Mucosa of descending colon (tissue), 3 donors: ENCODE data around the gene ARPC1A. TPM values are rescaled to one million over a fixed set of nuclear protein-coding genes. Genes with fewer than 3 reads are reported as not detected.

Source experiments
- ATAC-seq: fragments of 200-7000 bp; cut with Tn5 transposase; one replicate; pipeline ENCODE4 v1.9.1; 2020; ENCODE audit warnings: mild to moderate bottlenecking, moderate library complexity
- DNase-seq, 3 donors: peaks; one replicate each; pipeline ENCODE4 v3.0.0-alpha.2; 2020
- H3K36me3 ChIP-seq: fragments of 200-600 bp; one replicate; pipeline ENCODE4 v1.8.0; 2021; ENCODE audit warnings: low read depth, mild to moderate bottlenecking
- H3K4me1 ChIP-seq: fragments of 200-600 bp; one replicate; pipeline ENCODE4 v1.8.0; 2021; ENCODE audit warnings: low read depth, mild to moderate bottlenecking
- H3K4me3 ChIP-seq: fragments of 200-600 bp; one replicate; pipeline ENCODE4 v1.8.0; 2021; ENCODE audit warnings: mild to moderate bottlenecking
- H3K9me3 ChIP-seq: fragments of 200-600 bp; one replicate; pipeline ENCODE4 v1.8.0; 2021; ENCODE audit warnings: mild to moderate bottlenecking
- CTCF ChIP-seq: fragments of 200-600 bp; IDR thresholded peaks from one replicate; pipeline ENCODE4 v1.8.0; 2022; ENCODE audit warnings: antibody characterized with exemption, mild to moderate bottlenecking
- intact Hi-C, 2 donors: fragments of 100-400 bp; cut with DNase I in 1 of 2; cut with micrococcal nuclease in 1 of 2; formaldehyde crosslinking; loops; one replicate each; pipeline versions ENCODE4 v1.11.0 to v1.11.1; 2022; cut with DNase I, micrococcal nuclease
- total RNA-seq, 3 donors: library from RNA; stranded (reverse); fragmentation: NEBNext Ultra II Directional in 2 of 3; extraction: Animal tissue kit (Norgen Biotek cat#: 25700) in 2 of 3; gene quantifications; one replicate each; pipeline versions ENCODE4 v1.2.1 to v1.2.4, GENCODE V29; 2021 to 2023
- donor health status: DM: no; HTN: no; CAD: no; lungs with moderate emphysema.
- donor health status: DM: no; HTN: no; CAD: no.
- donor health status: DM: no; HTN: yes; CAD: no.

ARPC1A gene
- total RNA-seq, 3 donors from 2014 or later = 142 to 158 (median 157) TPM

- intact Hi-C loops = no loop called here
- H3K36me3 ChIP-seq = no peaks in the 10 kb centered on the region
- ATAC-seq (no peak), DNase-seq (no peak)
- H3K9me3 ChIP-seq = no peaks in the 10 kb centered on the region
- H3K4me1 ChIP-seq = peaks cover 21% of the 10 kb centered on the region
- H3K4me3 ChIP-seq = no peak overlapping the region
- no peak for TF ChIP-seq CTCF
These were observed 71.0 kb downstream of the ARPC1A start for GRCh38 chr7:99396418-99397296.

- Histone ChIP-seq H3K36me3 (no peaks in the 10 kb centered on the region), H3K4me1 (peaks cover 13% of the 10 kb centered on the region), H3K4me3 (no peak overlapping the region), H3K9me3 (no peaks in the 10 kb centered on the region)
- intact Hi-C loops = no loop called here
- TF ChIP-seq CTCF = no peak
- DNase-seq = no peak
- ATAC-seq = no peak
These were observed 71.7 kb downstream of the ARPC1A start for GRCh38 chr7:99397297-99397983.

- ATAC-seq (no peak), DNase-seq (no peak)
- Histone ChIP-seq H3K4me1 (peaks cover under 1% of the 10 kb centered on the region), H3K4me3 (no peak overlapping the region), H3K36me3 (no peaks in the 10 kb centered on the region), H3K9me3 (no peaks in the 10 kb centered on the region)
- intact Hi-C loops = no loop called here
- TF ChIP-seq CTCF = no peak
These were observed 73.3 kb downstream of the ARPC1A start for GRCh38 chr7:99398891-99399445.

GRCh38 chr7:99399597-99399996 lies 73.9 kb downstream of the ARPC1A start:
- H3K4me3 ChIP-seq = no peak overlapping the region
- no peaks in the 10 kb centered on the region for H3K36me3 ChIP-seq
- TF ChIP-seq CTCF = no peak
- DNase-seq (no peak), ATAC-seq (no peak)
- intact Hi-C loops = no loop called here
- H3K9me3 ChIP-seq = no peaks in the 10 kb centered on the region
- no peaks in the 10 kb centered on the region for H3K4me1 ChIP-seq

GRCh38 chr7:99402854-99403253 lies 77.2 kb downstream of the ARPC1A start:
- intact Hi-C loops = no loop called here
- no peak for DNase-seq
- Histone ChIP-seq H3K4me3 (no peak overlapping the region), H3K36me3 (no peaks in the 10 kb centered on the region), H3K9me3 (no peaks in the 10 kb centered on the region), H3K4me1 (peaks cover 16% of the 10 kb centered on the region)
- no peak for ATAC-seq
- TF ChIP-seq CTCF = no peak
